Natural killer cell (primary cell): ENCODE data around the gene LRCOL1. TPM values are rescaled to one million over a fixed set of nuclear protein-coding genes. Genes with fewer than 3 reads are reported as not detected.
A peak's percentile ranks its signal among the peaks of the same experiment; 100 is the strongest.

Experiments used
- ATAC-seq, 3 donors: fragments of 150-1000 bp in 2 of 3; fragments of 200-7000 bp in 1 of 3; cut with Tn5 transposase; 1 replicate in 1 of 3; 2 replicates in 2 of 3; pipeline ENCODE4 v1.10.0; 2021; ENCODE audit warnings: mild to moderate bottlenecking in 2 of 3, moderate library complexity in 2 of 3
- DNase-seq, 2 donors: peaks; one replicate each; pipeline versions ENCODE4 v3.0.0 to v3.0.0-alpha.2; 2013 to 2021; ENCODE audit warnings: mixed read lengths in 1 of 2
- H3K27ac ChIP-seq: one replicate; pipeline ENCODE4 v1.5.1; 2013; ENCODE audit warnings: mild to moderate bottlenecking, low read length
- H3K27me3 ChIP-seq: one replicate; pipeline ENCODE4 v1.6.1; 2013; ENCODE audit warnings: low read length; ENCODE audit not compliant: control insufficient read depth, insufficient read depth
- H3K36me3 ChIP-seq: one replicate; pipeline ENCODE4 v1.6.1; 2013; ENCODE audit warnings: low read length; ENCODE audit not compliant: control insufficient read depth, insufficient read depth
- H3K4me1 ChIP-seq: one replicate; pipeline ENCODE4 v1.6.1; 2013; ENCODE audit warnings: low read length; ENCODE audit not compliant: control insufficient read depth, insufficient read depth
- H3K4me3 ChIP-seq: one replicate; pipeline ENCODE4 v1.5.1; 2013; ENCODE audit warnings: low read length
- H3K9me3 ChIP-seq: one replicate; pipeline ENCODE4 v1.6.1; 2013; ENCODE audit warnings: low read length; ENCODE audit not compliant: control insufficient read depth, insufficient read depth
- H3K27ac Mint-ChIP-seq, 2 donors: one replicate each; pipeline ENCODE4 v1.8.0; 2022; ENCODE audit warnings: mild to moderate bottlenecking in 2 of 2, mixed read lengths in 2 of 2, moderate library complexity in 1 of 2
- H3K27me3 Mint-ChIP-seq, 2 donors: one replicate each; pipeline ENCODE4 v1.8.0; 2022; ENCODE audit warnings: low read depth in 2 of 2, mixed read lengths in 2 of 2
- H3K36me3 Mint-ChIP-seq: one replicate; pipeline ENCODE4 v1.8.0; 2022; ENCODE audit warnings: mixed read lengths
- H3K4me1 Mint-ChIP-seq, 2 donors: one replicate each; pipeline ENCODE4 v1.8.0; 2022; ENCODE audit warnings: mixed read lengths in 2 of 2
- H3K4me3 Mint-ChIP-seq: one replicate; pipeline ENCODE4 v1.8.0; 2022; ENCODE audit warnings: mild to moderate bottlenecking, moderate library complexity, mixed read lengths
- H3K9me3 Mint-ChIP-seq, 2 donors: one replicate each; pipeline ENCODE4 v1.8.0; 2022; ENCODE audit warnings: mixed read lengths in 2 of 2
- WGBS: methylation state at CpG from one replicate; pipeline ENCODE4 v1.1.7; 2013; ENCODE audit warnings: missing lambda C conversion rate; ENCODE audit not compliant: insufficient coverage; 5-methylcytosine and 5-hydroxymethylcytosine counted together
- intact Hi-C: fragments of 100-400 bp; cut with micrococcal nuclease; formaldehyde crosslinking; loops from one replicate; pipeline ENCODE4 v1.14.2; 2022
- total RNA-seq, 4 donors: library from RNA; stranded (reverse); fragments of 120-200 nt in 1 of 4; gene quantifications; one replicate each; pipeline versions ENCODE4 v1.2.3 to v1.2.4, GENCODE V29; 2013 to 2022
- TF ChIP-seq, protein P1 (sequence below): fragments of 200-600 bp; IDR thresholded peaks from one replicate; pipeline ENCODE4 v1.8.0; 2022; ENCODE audit warnings: antibody characterized with exemption

Gene LRCOL1
- total RNA-seq, 3 donors from 2014 or later (not counting 1 experiment from before 2014, with no cell fraction given) = not detected

DNA sequence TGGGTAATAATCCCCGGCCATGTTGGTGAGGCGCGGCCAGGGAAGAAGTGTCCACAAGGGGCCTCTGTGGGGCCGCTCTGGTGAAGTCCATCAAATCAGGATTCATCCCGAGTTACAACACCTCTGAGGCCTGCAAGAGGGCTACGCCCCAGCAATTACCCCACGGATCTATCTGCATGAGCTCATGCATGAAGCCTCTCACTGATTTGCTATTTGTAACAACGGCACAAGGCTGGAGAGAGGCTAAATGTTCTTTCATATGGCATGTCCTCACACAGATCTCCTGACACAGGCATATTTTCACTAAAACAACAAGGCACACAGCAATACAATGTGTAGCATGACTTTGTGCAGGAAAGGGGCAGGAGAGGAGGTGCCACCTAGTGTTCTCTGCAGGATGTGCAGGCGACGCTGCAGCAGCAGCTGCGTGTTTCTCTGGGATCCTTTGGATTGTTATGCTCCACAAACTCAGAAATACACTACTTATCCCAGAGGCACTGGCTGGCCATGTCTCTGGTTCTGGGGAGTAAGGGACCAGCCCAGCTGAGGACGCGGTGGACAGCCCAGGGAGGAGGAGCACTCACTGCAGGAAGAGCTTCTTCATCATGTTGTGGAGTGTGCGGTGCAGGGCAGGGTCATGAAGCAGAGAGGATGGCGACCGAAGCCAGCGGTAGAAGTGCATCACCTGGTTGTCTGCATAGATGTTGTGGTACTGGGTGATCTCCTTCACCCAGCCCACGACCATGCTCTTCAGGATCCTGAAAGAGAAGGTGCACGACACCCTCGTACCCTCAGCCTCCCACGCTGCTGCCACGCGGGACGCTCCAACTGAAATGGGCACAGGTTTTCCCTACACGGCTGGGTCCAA is 28.4 kb upstream of the LRCOL1 start:
- Histone ChIP-seq H3K27me3 (no peaks in the 10 kb centered on the region), H3K4me1 (peaks cover 5% of the 10 kb centered on the region), H3K9me3 (no peaks in the 10 kb centered on the region), H3K27ac (no peak overlapping the region), H3K4me3 (no peak overlapping the region), H3K36me3 (peaks cover 36% of the 10 kb centered on the region)
- peak in 1 of 2 donors; percentile 20 for DNase-seq
- no peaks in the 10 kb centered on the region for H3K9me3 Mint-ChIP-seq
- H3K4me3 Mint-ChIP-seq = no peak overlapping the region
- TF ChIP-seq, protein P1, sequence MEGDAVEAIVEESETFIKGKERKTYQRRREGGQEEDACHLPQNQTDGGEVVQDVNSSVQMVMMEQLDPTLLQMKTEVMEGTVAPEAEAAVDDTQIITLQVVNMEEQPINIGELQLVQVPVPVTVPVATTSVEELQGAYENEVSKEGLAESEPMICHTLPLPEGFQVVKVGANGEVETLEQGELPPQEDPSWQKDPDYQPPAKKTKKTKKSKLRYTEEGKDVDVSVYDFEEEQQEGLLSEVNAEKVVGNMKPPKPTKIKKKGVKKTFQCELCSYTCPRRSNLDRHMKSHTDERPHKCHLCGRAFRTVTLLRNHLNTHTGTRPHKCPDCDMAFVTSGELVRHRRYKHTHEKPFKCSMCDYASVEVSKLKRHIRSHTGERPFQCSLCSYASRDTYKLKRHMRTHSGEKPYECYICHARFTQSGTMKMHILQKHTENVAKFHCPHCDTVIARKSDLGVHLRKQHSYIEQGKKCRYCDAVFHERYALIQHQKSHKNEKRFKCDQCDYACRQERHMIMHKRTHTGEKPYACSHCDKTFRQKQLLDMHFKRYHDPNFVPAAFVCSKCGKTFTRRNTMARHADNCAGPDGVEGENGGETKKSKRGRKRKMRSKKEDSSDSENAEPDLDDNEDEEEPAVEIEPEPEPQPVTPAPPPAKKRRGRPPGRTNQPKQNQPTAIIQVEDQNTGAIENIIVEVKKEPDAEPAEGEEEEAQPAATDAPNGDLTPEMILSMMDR = peak; percentile 17
- no peak for ATAC-seq
- no peak overlapping the region for H3K27ac Mint-ChIP-seq
- peaks cover 14 to 20% of the 10 kb centered on the region in 2 donors for H3K4me1 Mint-ChIP-seq
- 89% methylated on average over 25 of the region's 25 CpGs for WGBS
- no peaks in the 10 kb centered on the region for H3K27me3 Mint-ChIP-seq
- H3K36me3 Mint-ChIP-seq = no peaks in the 10 kb centered on the region
- intact Hi-C loops = no loop called here

DNA sequence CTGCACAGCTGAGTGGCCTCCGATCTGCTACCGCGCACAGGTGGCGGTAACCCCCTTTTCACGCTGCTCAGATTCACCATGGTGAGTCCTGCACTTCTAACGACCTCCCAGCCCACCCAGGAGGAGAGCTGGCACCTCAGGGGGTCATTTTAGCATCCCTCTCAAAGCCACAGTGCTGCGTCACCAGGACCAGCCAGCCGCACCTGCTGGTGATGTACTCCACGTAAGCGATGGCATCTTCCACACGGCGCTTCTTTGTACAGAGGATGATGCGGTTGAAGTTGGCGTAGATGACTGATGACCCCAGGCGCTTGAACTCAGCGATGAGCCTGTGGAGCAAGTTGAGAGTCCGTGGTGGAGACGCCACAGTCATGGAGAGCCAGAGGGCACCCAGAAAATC is 27.4 kb upstream of the LRCOL1 start:
- Histone ChIP-seq H3K4me1 (peaks cover 5% of the 10 kb centered on the region), H3K4me3 (no peak overlapping the region), H3K27ac (no peak overlapping the region), H3K27me3 (no peaks in the 10 kb centered on the region), H3K9me3 (no peaks in the 10 kb centered on the region), H3K36me3 (peaks cover 33% of the 10 kb centered on the region)
- H3K27me3 Mint-ChIP-seq = no peaks in the 10 kb centered on the region
- ATAC-seq = no peak
- H3K36me3 Mint-ChIP-seq = no peaks in the 10 kb centered on the region
- intact Hi-C loops = no loop called here
- H3K4me1 Mint-ChIP-seq = peaks cover 14 to 20% of the 10 kb centered on the region in 2 donors
- WGBS = 91% methylated on average over 18 of the region's 18 CpGs
- no peaks in the 10 kb centered on the region for H3K9me3 Mint-ChIP-seq
- H3K4me3 Mint-ChIP-seq = no peak overlapping the region
- DNase-seq = no peak
- TF ChIP-seq, protein P1 = no peak
- no peak overlapping the region for H3K27ac Mint-ChIP-seq

DNA sequence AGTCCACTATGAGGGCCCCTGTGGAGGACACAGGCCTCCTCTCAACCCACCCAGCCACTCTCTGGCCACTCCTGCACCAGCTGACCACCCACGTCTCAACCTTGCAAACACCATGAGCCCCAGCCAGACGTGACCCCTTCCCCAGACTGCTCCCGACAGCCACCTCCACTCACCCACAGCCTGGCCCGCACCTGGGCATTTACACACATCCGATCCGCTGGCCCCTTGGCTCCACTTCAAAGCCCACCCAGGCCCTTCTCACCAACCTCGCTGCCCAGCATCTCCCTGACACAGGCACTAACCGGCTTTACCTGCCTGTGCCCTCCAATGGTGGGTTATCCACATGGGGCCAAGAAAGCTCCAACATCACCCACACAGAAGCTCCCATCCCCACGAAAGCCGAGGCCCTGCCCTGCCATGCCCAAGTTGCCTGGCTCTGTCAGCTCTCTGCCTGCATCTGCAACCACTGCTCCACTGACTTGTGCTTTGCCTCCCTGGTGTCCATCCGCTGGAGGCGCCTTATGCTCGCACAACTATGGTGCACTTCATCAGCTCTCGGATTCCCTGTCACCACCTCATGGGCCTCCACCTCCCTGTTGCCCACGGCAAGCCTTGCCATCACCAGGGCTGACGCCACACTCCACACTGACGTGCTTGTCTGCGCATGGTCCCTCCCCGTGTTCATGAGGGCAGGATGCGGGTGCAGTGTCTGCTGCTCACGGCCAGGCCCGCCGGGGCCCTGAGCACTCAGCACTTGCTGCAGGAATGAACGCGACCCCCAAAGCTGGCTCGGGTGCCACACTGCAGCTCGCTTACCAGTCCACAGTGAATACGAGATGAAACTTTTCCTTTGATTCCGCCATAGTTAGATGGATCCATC is 24.9 kb upstream of the LRCOL1 start:
- TF ChIP-seq, protein P1 = no peak
- H3K36me3 ChIP-seq = peaks cover 32% of the 10 kb centered on the region
- peak overlapping the region in 1 of 2 donors; percentile 51 for H3K27ac Mint-ChIP-seq
- H3K4me3 ChIP-seq = no peak overlapping the region
- no peaks in the 10 kb centered on the region for H3K27me3 Mint-ChIP-seq
- DNase-seq = no peak
- H3K9me3 ChIP-seq = no peaks in the 10 kb centered on the region
- H3K4me1 Mint-ChIP-seq = peaks cover 4 to 5% of the 10 kb centered on the region in 2 donors
- 92% methylated on average over 29 of the region's 29 CpGs for WGBS
- H3K27me3 ChIP-seq = no peaks in the 10 kb centered on the region
- H3K4me1 ChIP-seq = no peaks in the 10 kb centered on the region
- no peak for ATAC-seq
- no peaks in the 10 kb centered on the region for H3K36me3 Mint-ChIP-seq
- H3K9me3 Mint-ChIP-seq = no peaks in the 10 kb centered on the region
- no peak overlapping the region for H3K4me3 Mint-ChIP-seq
- intact Hi-C loops = no loop called here
- no peak overlapping the region for H3K27ac ChIP-seq
